Measurements from ENCODE around the gene CWC25. TPM values are rescaled to one million over a fixed set of nuclear protein-coding genes. Genes with fewer than 3 reads are reported as not detected.
A peak's percentile ranks its signal among the peaks of the same experiment; 100 is the strongest.
"Not testable (repeated sequence)": the region's sequence is repeated elsewhere in the genome, so short reads cannot be mapped to it uniquely, and the experiment has no call there.

CWC25 gene
- total RNA-seq, 1 experiment from 2014 or later: 17.3 TPM

DNA sequence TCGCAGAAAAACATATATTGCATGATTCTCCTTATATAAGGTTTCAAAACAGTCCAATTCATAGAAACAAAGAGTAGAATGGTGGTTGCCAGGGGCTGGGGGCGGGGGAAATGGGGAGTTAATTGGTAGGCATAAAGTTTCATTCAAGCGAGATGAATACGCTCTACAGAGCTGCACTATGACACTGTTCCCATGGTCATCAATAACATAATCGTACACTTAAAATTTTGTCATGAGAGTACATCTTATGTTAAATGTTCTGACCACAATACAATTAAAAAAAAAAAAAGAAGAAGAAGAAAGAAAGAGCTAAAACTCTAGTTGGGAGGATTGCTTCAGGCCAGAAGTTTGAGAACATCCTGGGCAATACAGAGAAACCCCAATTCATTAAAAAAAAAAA is 30.9 kb downstream of the CWC25 start (continued):
- TF ChIP-seq, protein P1, sequence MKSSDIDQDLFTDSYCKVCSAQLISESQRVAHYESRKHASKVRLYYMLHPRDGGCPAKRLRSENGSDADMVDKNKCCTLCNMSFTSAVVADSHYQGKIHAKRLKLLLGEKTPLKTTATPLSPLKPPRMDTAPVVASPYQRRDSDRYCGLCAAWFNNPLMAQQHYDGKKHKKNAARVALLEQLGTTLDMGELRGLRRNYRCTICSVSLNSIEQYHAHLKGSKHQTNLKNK (CRISPR knock-in tag; IDR thresholded peaks at IDR 0.05): no peak
- TF ChIP-seq NR1H2 (CRISPR knock-in tag; IDR thresholded peaks at IDR 0.05) (no peak), NR2C2 (CRISPR knock-in tag; IDR thresholded peaks at IDR 0.05) (no peak)

DNA sequence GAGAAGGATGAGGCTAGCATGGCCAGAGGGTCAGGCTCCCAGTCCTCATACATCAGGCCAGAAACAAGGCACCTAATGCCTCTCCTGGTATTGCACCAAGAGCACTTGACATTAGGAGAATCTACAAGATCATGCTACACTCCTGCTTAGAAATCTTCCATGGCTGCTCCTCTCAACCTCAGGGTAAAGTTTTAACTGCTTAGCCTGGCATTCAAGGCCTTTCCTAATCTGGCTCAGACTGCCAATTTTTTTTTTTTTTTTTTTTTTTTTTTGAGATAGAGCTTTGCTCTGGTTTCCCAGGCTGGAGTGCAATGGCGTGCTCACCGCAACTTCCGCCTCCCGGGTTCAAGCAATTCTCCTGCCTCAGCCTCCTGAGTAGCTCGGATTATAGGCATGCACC is 34.0 kb downstream of the CWC25 start:
- Mint-ChIP-seq H3K9me3 (no peaks in the 10 kb centered on the region), H3K27ac (peak overlapping the region; percentile 31; the same call in 1 of the 2 replicates), H3K4me1 (peaks cover 15% of the 10 kb centered on the region), H3K4me3 (no peak overlapping the region), H3K36me3 (peaks cover 22% of the 10 kb centered on the region), H3K27me3 (ENCODE audit: low read depth) (no peaks in the 10 kb centered on the region)
- DNase-seq (ENCODE audit: low spot score): no peak
- ChIA-PET CTCF (interaction anchor here (0.6 kb wide), 1 partner anchor 72 kb away, joined by 4 read pairs; no protein-coding TSS in a partner anchor), POLR2A (interaction anchor here (0.6 kb wide), 3 partner anchors 15 to 1349 kb away, joined by 3 to 7 read pairs (median 3); no protein-coding TSS in a partner anchor)
- TF ChIP-seq TCF7 (CRISPR knock-in tag; IDR thresholded peaks at IDR 0.05; ENCODE audit: low read depth): no peak
- TF ChIP-seq, protein P2, sequence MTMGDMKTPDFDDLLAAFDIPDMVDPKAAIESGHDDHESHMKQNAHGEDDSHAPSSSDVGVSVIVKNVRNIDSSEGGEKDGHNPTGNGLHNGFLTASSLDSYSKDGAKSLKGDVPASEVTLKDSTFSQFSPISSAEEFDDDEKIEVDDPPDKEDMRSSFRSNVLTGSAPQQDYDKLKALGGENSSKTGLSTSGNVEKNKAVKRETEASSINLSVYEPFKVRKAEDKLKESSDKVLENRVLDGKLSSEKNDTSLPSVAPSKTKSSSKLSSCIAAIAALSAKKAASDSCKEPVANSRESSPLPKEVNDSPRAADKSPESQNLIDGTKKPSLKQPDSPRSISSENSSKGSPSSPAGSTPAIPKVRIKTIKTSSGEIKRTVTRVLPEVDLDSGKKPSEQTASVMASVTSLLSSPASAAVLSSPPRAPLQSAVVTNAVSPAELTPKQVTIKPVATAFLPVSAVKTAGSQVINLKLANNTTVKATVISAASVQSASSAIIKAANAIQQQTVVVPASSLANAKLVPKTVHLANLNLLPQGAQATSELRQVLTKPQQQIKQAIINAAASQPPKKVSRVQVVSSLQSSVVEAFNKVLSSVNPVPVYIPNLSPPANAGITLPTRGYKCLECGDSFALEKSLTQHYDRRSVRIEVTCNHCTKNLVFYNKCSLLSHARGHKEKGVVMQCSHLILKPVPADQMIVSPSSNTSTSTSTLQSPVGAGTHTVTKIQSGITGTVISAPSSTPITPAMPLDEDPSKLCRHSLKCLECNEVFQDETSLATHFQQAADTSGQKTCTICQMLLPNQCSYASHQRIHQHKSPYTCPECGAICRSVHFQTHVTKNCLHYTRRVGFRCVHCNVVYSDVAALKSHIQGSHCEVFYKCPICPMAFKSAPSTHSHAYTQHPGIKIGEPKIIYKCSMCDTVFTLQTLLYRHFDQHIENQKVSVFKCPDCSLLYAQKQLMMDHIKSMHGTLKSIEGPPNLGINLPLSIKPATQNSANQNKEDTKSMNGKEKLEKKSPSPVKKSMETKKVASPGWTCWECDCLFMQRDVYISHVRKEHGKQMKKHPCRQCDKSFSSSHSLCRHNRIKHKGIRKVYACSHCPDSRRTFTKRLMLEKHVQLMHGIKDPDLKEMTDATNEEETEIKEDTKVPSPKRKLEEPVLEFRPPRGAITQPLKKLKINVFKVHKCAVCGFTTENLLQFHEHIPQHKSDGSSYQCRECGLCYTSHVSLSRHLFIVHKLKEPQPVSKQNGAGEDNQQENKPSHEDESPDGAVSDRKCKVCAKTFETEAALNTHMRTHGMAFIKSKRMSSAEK (CRISPR knock-in tag; IDR thresholded peaks at IDR 0.05; ENCODE audit: borderline replicate concordance): no peak
- TF ChIP-seq ZNF416 (CRISPR knock-in tag; IDR thresholded peaks at IDR 0.05): no peak
- TF ChIP-seq TP53 (CRISPR knock-in tag; IDR thresholded peaks at IDR 0.05): no peak
- TF ChIP-seq, protein P3, sequence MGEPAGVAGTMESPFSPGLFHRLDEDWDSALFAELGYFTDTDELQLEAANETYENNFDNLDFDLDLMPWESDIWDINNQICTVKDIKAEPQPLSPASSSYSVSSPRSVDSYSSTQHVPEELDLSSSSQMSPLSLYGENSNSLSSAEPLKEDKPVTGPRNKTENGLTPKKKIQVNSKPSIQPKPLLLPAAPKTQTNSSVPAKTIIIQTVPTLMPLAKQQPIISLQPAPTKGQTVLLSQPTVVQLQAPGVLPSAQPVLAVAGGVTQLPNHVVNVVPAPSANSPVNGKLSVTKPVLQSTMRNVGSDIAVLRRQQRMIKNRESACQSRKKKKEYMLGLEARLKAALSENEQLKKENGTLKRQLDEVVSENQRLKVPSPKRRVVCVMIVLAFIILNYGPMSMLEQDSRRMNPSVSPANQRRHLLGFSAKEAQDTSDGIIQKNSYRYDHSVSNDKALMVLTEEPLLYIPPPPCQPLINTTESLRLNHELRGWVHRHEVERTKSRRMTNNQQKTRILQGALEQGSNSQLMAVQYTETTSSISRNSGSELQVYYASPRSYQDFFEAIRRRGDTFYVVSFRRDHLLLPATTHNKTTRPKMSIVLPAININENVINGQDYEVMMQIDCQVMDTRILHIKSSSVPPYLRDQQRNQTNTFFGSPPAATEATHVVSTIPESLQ (CRISPR knock-in tag; IDR thresholded peaks at IDR 0.05): no peak
- TF ChIP-seq, protein P4, sequence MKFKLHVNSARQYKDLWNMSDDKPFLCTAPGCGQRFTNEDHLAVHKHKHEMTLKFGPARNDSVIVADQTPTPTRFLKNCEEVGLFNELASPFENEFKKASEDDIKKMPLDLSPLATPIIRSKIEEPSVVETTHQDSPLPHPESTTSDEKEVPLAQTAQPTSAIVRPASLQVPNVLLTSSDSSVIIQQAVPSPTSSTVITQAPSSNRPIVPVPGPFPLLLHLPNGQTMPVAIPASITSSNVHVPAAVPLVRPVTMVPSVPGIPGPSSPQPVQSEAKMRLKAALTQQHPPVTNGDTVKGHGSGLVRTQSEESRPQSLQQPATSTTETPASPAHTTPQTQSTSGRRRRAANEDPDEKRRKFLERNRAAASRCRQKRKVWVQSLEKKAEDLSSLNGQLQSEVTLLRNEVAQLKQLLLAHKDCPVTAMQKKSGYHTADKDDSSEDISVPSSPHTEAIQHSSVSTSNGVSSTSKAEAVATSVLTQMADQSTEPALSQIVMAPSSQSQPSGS (CRISPR knock-in tag; IDR thresholded peaks at IDR 0.05; ENCODE audit: borderline replicate concordance, low read depth): no peak
- ATAC-seq: no peak

DNA sequence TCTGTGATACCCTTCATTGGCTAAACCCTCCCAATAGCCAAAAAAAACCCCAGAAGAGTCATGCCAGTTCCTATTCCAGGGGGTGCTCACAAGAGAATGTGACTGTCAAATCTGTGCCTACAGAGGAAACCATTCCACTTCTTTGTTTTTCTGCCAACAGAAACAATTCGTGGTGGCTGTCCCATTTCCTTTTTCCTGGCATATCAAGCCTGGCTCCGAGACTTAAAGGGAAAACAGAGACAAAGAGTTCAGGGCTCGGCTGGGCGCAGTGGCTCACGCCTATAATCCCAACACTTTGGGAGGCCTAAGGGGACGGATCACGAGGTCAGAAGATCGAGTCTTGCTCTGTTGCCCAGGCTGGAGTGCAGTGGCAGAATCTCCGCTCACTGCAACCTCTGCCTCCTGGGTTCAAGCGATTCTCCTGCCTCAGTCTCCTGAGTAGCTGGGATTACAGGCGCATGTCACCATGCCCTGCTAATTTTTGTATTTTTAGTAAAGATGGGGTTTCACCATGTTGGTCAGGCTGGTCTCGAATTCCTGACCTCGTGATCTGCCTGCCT is 34.9 kb downstream of the CWC25 start:
- peak overlapping the region; percentile 75; the same call in 1 of the 2 replicates for H3K27ac Mint-ChIP-seq
- peaks cover 15% of the 10 kb centered on the region for H3K4me1 Mint-ChIP-seq
- ATAC-seq; H3K27me3 Mint-ChIP-seq (ENCODE audit: low read depth); DNase-seq (ENCODE audit: low spot score); POLR2A ChIA-PET; H3K9me3 Mint-ChIP-seq; H3K4me3 Mint-ChIP-seq: not testable (repeated sequence)
- TF ChIP-seq ZNF121 (CRISPR knock-in tag; IDR thresholded peaks at IDR 0.05): peak; percentile 97
- CTCF ChIA-PET: interaction anchor here (0.6 kb wide), 1 partner anchor 363 kb away, joined by 3 read pairs; no protein-coding TSS in a partner anchor
- H3K36me3 Mint-ChIP-seq: peaks cover 25% of the 10 kb centered on the region

DNA sequence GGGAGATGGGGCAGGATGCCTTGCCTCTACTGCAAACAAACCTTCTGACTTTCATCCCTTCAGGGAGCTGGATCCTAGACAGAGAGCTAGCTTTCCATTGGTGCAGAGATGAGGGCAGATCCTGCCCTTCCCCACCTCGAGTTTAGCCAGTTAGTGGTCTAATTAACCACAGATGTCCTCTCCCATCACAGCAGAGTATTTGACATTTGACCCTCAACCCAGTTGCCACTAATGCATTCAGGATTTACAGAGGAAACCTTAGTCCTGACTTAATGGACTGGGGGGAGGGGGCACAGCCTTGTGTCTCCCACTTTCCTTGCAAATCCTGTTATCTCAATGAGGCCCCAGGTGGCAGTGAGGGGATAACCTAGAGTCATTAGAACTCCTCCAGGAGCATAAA is 35.9 kb downstream of the CWC25 start:
- DNase-seq (ENCODE audit: low spot score): no peak
- Mint-ChIP-seq H3K27me3 (ENCODE audit: low read depth) (no peaks in the 10 kb centered on the region), H3K4me3 (no peak overlapping the region), H3K27ac (peak overlapping the region; percentile 59), H3K4me1 (peaks cover 15% of the 10 kb centered on the region), H3K9me3 (no peaks in the 10 kb centered on the region), H3K36me3 (peaks cover 32% of the 10 kb centered on the region)
- CTCF ChIA-PET: interaction anchor here (1.0 to 1.2 kb wide), 2 partner anchors 128 to 376 kb away, joined by 3 to 4 read pairs; no protein-coding TSS in a partner anchor
- POLR2A ChIA-PET: no interaction called here
- TF ChIP-seq SMAD3 (CRISPR knock-in tag; IDR thresholded peaks at IDR 0.05; ENCODE audit: borderline replicate concordance): no peak
- TF ChIP-seq IRF2 (CRISPR knock-in tag; IDR thresholded peaks at IDR 0.05; ENCODE audit: borderline replicate concordance, low read depth): no peak
- TF ChIP-seq OVOL2 (CRISPR knock-in tag; IDR thresholded peaks at IDR 0.05; ENCODE audit: borderline replicate concordance): no peak
- ATAC-seq: peak; percentile 84

DNA sequence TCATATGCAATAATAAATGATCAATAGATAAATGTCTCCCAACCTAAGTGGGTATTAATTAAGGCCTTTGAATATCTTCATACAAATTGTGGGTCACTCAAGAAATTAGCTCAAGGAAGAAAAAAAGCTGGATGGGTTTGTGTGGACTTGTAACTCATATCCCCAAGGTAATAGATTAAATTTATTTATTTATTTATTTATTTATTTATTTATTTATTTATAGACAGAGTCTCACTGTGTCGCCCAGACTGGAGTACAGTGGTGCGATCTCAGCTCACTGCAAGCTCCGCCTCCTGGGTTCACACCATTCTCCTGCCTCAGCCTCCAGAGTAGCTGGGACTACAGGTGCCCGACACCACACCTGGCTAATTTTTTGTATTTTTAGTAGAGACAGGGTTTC is 37.1 kb downstream of the CWC25 start:
- ATAC-seq; DNase-seq (ENCODE audit: low spot score); POLR2A ChIA-PET; H3K4me3 Mint-ChIP-seq; H3K27ac Mint-ChIP-seq; H3K9me3 Mint-ChIP-seq; H3K27me3 Mint-ChIP-seq (ENCODE audit: low read depth): not testable (repeated sequence)
- Mint-ChIP-seq H3K36me3 (peaks cover 36% of the 10 kb centered on the region), H3K4me1 (peaks cover 15% of the 10 kb centered on the region)
- CTCF ChIA-PET: interaction anchor here (0.7 to 1.2 kb wide), 2 partner anchors 127 to 377 kb away, joined by 3 to 4 read pairs; no protein-coding TSS in a partner anchor

Measured in WTC11 (cell line).